NCI-H345 treated with DMSO at 0.1 percent for 48 hours (cell line): Measurements from ENCODE around the gene FSIP2.

ENCODE experiments used
- DNase-seq: peaks from one replicate; lab custom pipeline; 2025; ENCODE audit not compliant: unreplicated experiment; lab: John Stamatoyannopoulos, UW

The FSIP2 gene, protein sequence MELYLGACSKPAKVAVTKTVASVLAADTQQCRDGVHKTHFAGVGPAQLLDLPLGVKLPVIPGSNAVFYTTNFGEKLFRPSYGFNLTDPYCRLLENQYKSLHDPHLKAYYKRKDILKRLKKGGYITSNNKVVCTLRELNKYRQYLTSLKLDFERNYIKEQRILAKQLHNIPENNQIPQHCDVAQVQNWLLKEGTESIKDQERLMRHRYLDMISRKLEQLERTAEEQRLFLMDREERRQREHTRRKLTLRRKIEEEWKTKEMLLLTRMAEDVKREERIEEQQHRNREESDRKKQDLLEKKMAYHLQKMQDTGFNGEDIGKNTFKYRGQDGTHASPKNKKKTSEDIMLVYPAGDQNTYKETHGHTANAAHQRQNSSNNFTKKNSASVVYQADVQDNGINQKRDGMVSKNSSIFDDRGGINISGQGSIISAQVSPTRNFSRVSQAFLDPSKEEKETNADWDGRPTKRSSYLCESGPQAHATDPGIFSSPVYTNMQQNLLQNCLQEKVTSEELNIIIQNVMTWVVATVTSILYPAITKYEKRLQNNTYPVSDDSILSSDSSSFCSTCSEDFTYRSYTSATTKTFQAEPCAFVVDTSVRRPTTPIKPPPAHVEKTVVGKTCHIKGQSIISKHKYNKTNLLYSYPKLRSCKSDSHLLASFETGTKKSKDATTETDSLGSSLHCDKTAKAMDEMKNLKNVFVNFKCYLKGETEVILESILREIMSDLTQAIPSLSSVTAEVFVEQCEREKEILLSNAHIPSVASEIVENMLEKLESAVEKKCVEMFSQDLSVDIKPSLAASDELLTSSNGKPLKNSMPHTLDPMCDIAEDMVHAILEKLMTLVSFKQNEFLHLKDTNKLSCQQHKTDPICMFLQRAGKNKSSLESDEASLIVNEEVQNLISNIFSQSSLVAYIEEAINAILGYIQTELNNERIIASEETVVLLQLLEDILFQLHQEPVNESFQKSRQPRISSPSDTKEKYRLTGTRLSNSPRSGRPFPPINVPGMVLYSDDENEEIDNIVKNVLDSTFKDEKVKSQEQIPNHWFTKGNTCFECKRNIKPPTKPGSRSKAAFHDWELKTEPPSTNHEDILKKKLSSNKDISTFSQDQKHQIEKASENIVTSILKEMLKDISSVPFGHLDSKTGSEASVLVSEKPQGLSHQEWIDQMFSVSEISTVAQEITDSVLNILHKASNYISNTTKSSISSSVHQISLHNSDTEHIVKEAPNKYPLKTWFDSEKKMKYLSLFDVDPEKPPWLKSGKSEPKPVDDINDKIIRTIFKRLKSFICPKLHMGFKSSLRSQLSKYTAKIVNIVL (N-terminal part only)

DNA sequence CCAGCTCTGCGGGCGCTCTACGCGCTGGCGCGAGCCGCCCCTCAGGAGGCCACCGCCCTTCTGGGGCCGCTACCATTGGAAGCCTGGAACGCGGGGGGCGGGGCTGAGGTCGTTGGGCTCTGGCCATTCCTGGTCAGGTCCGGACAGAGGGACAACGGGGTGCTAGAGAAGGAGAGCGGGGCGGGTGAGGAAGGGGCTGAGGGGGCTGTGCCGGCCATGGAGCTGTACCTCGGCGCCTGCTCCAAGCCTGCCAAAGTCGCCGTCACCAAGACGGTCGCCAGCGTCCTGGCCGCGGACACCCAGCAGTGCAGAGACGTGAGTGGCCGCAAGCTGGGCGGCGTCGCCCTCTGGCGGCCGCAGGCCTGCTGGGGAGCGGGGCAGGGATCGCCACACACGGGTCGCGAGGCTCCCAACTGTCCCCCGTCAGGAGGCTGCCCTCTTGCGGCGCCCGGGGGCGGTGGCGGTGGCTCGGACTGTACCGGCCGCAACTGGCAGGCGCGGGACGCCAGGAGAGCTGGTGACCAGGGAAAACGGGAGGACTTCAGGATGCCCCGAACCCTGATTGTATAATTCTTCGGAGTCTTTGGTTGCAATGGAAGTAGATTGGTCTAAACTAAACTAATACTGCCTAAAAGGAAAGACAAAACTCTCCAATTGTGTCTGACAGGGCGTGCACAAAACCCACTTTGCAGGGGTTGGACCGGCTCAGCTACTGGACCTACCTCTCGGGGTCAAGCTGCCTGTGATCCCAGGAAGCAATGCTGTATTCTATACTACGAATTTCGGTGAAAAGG lies at the start of gene FSIP2:
Gene FSIP2, plus strand, starts transcription at position 126 of the 794 bp plus-strand sequence. Its CDS starts 91 bp downstream, at position 217.
- no peak for DNase-seq

- no peak for DNase-seq
Observed at GRCh38 chr2:185689906-185690539, 48.6 kb upstream of the FSIP2 start.

GRCh38 chr2:185695711-185696235 lies 42.8 kb upstream of the FSIP2 start:
- no peak for DNase-seq

- DNase-seq, result no peak
Observed at GRCh38 chr2:185700883-185701282, 37.7 kb upstream of the FSIP2 start.

DNA sequence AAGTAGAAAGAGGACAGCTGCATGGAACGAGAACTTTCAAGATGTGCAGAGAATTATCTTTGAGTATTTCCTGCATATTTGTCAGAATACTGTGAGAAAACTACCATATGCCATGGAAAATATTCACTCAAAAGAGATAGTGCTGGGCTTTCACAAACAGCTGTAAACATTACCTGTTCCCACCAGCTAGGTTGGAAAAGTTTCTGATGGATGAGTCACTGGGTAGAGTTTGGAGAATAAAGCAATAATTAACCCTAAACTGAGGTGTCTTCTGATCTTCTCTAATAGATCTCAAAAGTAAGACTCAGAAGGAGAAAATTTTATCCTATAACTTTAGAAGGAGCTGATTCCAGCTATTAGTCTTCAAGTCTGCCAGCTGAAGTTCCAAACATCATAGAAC lies 3.9 kb upstream of the FSIP2 start:
- no peak for DNase-seq

- no peak for DNase-seq
Observed at GRCh38 chr2:185736210-185736609, 2.4 kb upstream of the FSIP2 start.

DNA sequence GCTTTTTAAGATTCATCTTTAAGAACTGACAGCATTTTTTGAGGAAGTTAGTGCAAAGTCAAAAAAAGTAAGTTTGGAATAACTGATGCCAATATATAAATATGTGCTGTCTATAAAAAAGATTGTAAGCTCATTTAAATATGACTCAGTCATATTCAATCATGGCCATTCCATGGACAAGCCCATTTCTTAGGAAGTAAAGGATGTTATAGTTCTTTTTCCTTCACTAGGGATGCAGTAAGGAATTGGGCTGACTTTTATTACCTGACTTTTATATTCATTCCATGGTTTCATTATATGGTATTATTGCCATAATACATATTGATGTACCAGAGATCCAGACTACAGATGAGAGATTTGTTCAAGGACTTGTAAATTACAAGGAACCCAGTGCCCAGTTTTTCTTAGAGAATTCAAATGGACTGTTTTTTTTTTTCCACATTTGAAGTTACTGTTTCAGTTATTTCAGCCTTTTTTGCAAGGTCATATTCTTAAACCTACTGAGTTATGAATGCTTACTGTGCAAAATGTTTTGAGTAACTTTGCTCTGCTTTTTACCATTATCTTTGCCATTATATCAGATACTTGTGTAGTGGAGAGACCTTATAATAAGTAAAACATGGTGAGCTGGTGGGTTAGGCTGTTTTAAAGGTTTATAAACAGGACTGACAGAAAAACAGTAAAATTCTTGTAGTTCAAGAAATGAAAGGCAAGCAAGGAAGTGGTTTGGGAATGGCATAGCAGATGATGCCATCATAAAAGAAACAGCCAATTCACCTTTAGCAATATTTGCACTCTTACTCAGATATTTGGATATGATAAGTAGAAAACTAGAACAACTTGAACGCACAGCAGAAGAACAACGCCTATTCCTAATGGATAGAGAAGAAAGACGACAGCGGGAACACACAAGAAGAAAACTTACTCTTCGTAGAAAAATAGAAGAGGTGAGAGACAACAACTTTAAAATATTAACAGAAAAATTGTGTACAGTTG lies 7.6 kb downstream of the FSIP2 start:
- DNase-seq, result no peak

GRCh38 chr2:185757356-185757755 lies 18.8 kb downstream of the FSIP2 start:
- DNase-seq, result no peak

DNA sequence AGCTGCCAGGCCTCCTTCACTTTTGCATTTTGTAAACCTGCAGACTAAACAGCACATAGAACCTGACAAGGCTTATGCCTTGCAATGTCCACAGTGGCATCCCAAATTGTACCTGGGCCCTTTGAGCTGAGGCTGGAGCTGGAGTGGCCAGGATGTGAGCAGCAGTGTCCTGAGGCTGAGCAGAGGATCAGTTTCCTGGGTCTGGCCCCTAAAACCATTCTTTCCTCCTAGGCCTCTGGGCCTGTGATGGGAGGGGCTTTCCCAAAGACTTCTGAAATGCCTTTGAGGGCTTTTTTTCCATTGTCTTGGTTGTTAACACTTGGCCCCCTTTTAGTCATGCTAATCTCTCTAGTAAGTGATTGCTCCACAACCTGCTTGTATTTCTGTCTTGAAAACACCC lies 32.8 kb downstream of the FSIP2 start:
- no peak for DNase-seq

DNA sequence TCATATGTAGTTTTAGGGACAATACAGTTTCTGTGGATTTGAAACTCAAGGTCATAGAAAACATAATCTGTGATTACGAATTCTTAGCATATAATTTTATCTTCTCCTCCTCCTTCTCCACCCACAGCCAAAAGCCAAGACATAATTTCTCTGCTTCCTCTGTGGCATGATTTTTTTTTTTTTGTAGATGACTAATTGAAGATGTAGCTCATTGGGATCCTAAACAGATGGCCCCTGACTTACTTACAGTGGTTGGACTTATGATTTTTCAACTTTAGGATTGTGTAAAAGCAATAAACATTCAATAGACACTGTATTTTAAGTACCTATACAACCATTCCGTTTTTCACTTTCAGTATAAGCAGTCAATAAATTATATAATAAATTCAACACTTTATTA lies 42.3 kb downstream of the FSIP2 start:
- no peak for DNase-seq

DNA sequence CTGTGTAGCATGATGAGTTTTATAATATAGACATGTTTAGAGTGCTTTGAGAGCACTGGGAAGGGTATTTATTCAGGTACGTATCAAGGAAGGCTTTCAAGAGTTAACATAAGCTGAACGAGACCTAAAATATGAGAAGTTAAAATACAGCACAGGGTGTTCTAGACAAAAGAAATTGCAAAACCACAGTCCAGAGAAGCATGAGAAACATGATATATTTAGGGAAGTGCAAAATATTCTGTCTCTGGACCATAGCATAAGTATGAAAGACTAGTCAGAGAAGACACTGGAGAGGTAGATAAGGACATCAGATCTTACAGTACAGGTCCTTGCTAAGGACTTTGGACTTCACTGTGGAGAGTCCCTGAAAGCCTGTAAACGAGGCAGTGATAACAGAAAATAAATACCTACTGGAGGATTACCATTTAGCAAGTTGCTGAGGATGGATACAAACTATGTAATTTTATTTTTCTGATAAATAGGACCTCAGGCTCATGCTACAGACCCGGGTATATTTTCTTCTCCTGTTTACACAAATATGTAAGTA lies 43.7 kb downstream of the FSIP2 start:
- no peak for DNase-seq

- no peak for DNase-seq
Observed at GRCh38 chr2:185785156-185785555, 46.6 kb downstream of the FSIP2 start.

DNA sequence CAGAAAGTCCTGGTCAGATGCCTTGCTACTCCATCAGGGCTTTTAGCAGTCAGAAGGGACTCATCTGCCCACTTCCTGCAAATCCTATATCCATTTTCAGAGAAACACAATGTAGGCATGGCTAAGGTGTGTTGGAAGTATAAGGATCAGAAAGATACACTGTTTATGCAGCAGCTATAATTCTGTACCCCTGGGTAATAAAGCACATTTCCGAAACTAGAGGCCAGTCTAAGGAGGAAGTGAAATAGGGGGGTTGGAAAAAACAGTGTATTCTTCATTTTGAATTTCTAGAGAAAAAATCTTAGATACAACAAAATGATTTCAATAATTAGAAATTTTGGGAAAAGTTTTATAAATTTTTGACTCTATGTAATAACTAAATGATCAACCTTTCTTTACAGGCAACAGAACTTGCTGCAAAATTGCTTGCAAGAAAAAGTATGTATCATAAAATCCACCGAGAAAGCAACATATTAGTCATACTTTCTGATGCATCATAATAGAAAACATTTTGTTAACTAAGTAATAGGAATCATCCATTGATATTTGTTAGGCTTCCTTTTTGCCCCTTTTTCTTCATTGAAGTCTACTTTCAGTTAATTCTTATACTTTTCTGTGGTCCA lies 47.4 kb downstream of the FSIP2 start:
- no peak for DNase-seq

DNA sequence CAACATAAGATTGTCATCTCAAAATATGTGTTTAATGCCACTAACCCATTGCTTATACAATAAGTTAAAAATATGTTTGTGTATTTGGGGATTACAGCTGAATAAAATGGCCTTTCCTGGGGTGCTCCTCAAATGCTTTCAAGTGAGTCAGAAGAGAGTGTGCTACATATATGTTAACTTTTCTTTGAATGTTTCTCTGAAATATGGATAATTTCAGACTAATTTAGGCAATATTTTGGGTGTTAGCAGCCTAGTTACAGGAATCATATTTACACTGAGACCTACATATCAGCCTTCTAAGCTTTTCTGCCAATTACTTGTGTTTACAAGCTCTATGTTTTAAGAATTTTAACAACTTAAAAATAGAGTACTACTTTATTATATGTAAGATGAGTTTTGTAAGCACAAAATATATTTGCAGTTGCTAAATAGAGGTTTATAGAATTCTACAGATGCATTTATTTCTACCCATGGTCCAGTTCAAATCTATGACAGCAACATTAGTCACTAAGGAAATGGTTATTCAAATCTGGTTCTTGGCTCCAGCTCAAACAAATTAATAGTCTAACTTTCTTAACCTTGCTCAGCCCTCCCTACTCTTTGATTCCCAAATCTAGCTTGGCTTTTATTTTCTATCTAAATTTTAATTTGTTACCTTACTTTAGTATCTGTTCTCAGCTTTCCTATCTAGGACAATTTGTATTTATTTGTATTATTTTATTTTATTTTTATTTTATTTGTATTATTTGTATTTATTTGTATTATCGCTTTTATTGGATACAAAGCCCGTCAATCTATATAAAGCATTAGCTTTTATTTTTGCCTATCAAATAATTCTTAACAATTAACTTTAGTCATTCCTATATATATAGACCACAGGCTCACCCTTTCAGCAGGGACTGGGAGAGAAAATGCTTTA lies 48.9 kb downstream of the FSIP2 start:
- no peak for DNase-seq

GRCh38 chr2:185790361-185790760 lies 51.8 kb downstream of the FSIP2 start:
- no peak for DNase-seq

- DNase-seq, result no peak
Observed at GRCh38 chr2:185793532-185794345, 55.1 kb downstream of the FSIP2 start.
